Stimulated activated CD4-positive, alpha-beta T cell treated with anti-CD3 and anti-CD28 coated beads, Interleukin-1b, Interleukin-23, amount 100 ng/mL, for 1 hour (primary cell): ENCODE data around the gene HSPA1B.
"Not testable (repeated sequence)": the region's sequence is repeated elsewhere in the genome, so short reads cannot be mapped to it uniquely, and the experiment has no call there.

Experiments used
- DNase-seq, 2 donors: peaks; one replicate each; pipeline ENCODE4 v3.0.0-alpha.2; 2020; ENCODE audit warnings: low read depth in 2 of 2

The HSPA1B gene

GRCh38 chr6:31826793-31827285, 699 bp upstream of the HSPA1B start:
- no peak for DNase-seq

- DNase-seq: no peak
Observed at GRCh38 chr6:31829633-31830283, 2.2 kb downstream of the HSPA1B start.

- no peak for DNase-seq
Observed at GRCh38 chr6:31830886-31831335, 3.4 kb downstream of the HSPA1B start.

GRCh38 chr6:31831350-31832215, 4.0 kb downstream of the HSPA1B start:
- no peak for DNase-seq

GRCh38 chr6:31834367-31835250, 7.1 kb downstream of the HSPA1B start:
- DNase-seq: peak; percentile 62 to 69

GRCh38 chr6:31836047-31836473, 8.5 kb downstream of the HSPA1B start:
- no peak for DNase-seq

GRCh38 chr6:31836474-31837368, 9.2 kb downstream of the HSPA1B start:
- DNase-seq: no peak

GRCh38 chr6:31837369-31838113, 10.0 kb downstream of the HSPA1B start:
- DNase-seq: no peak

- DNase-seq: not testable (repeated sequence)
Observed at GRCh38 chr6:31838114-31838553, 10.6 kb downstream of the HSPA1B start.

- DNase-seq: no peak
Observed at GRCh38 chr6:31838968-31839367, 11.4 kb downstream of the HSPA1B start.

GRCh38 chr6:31839779-31840126, 12.2 kb downstream of the HSPA1B start:
- not testable (repeated sequence) for DNase-seq

- DNase-seq: no peak
Observed at GRCh38 chr6:31842053-31842452, 14.5 kb downstream of the HSPA1B start.

- DNase-seq: no peak
Observed at GRCh38 chr6:31844507-31844906, 17.0 kb downstream of the HSPA1B start.

GRCh38 chr6:31847276-31847978, 19.9 kb downstream of the HSPA1B start:
- no peak for DNase-seq

GRCh38 chr6:31850765-31851484, 23.4 kb downstream of the HSPA1B start:
- no peak for DNase-seq

- no peak for DNase-seq
Observed at GRCh38 chr6:31851485-31851832, 23.9 kb downstream of the HSPA1B start.

GRCh38 chr6:31851980-31852718, 24.6 kb downstream of the HSPA1B start:
- DNase-seq: not testable (repeated sequence)

- not testable (repeated sequence) for DNase-seq
Observed at GRCh38 chr6:31857774-31858173, 30.2 kb downstream of the HSPA1B start.
